Common myeloid progenitor, CD34-positive (primary cell): Measurements from ENCODE around the gene RERE.

Experiments used
- CTCF ChIA-PET: fragments of 350-600 bp; sonication (Branson Sonifier 250); formaldehyde crosslinking; loops from one replicate; lab custom pipeline; 2021; ENCODE audit warnings: antibody characterized with exemption; lab: Charles Lee
- POLR2A ChIA-PET: fragments of 350-600 bp; sonication (Branson Sonifier 250); formaldehyde crosslinking; loops from one replicate; lab custom pipeline; 2021; ENCODE audit warnings: antibody characterized with exemption; lab: Charles Lee
- DNase-seq, 3 donors: peaks; one replicate each; pipeline versions ENCODE4 v3.0.0 to v3.0.0-alpha.2; 2013
- H3K27ac ChIP-seq, 2 experiments: 1 replicate in 1 of 2; 2 replicates in 1 of 2; pipeline ENCODE4 v1.7.0; 2013; ENCODE audit warnings: inconsistent platforms in 2 of 2, low read length in 2 of 2, mild to moderate bottlenecking in 2 of 2, low read depth in 1 of 2, moderate library complexity in 1 of 2; ENCODE audit not compliant: severe bottlenecking in 2 of 2, insufficient read depth in 1 of 2, poor library complexity in 1 of 2
- H3K27me3 ChIP-seq, 5 experiments: replicated peaks in 2 of 5; 1 replicate in 3 of 5; 2 replicates in 2 of 5; pipeline versions ENCODE4 v1.6.1 to v1.7.0; 2013; ENCODE audit warnings: low read length in 4 of 5, mild to moderate bottlenecking in 2 of 5, moderate library complexity in 2 of 5, inconsistent platforms in 1 of 5; ENCODE audit not compliant: insufficient read depth in 5 of 5, control insufficient read depth in 4 of 5
- H3K36me3 ChIP-seq, 4 experiments: 1 replicate in 2 of 4; 2 replicates in 2 of 4; pipeline versions ENCODE4 v1.6.1 to v1.7.0; 2013; ENCODE audit warnings: low read length in 3 of 4, control low read depth in 1 of 4, mild to moderate bottlenecking in 1 of 4; ENCODE audit not compliant: control insufficient read depth in 4 of 4, insufficient read depth in 4 of 4
- H3K4me1 ChIP-seq, 4 experiments: 1 replicate in 3 of 4; 2 replicates in 1 of 4; pipeline versions ENCODE4 v1.6.1 to v1.7.1; 2013; ENCODE audit warnings: low read length in 3 of 4, mild to moderate bottlenecking in 3 of 4, control low read depth in 1 of 4, inconsistent platforms in 1 of 4, moderate library complexity in 1 of 4; ENCODE audit not compliant: control insufficient read depth in 4 of 4, insufficient read depth in 4 of 4; ENCODE audit errors: control extremely low read depth in 1 of 4
- H3K4me3 ChIP-seq, 7 experiments: 1 replicate in 4 of 7; 2 replicates in 3 of 7; pipeline versions ENCODE4 v1.5.1 to v1.7.0; 2013; ENCODE audit warnings: mild to moderate bottlenecking in 7 of 7, low read length in 6 of 7, moderate library complexity in 6 of 7, inconsistent platforms in 2 of 7, low read depth in 2 of 7, control low read depth in 1 of 7; ENCODE audit not compliant: insufficient read depth in 4 of 7, control insufficient read depth in 1 of 7; ENCODE audit errors: extremely low read depth in 1 of 7
- H3K9me3 ChIP-seq, 5 experiments: 1 replicate in 4 of 5; 2 replicates in 1 of 5; pipeline versions ENCODE4 v1.6.1 to v1.7.1; 2013; ENCODE audit warnings: low read length in 4 of 5, mild to moderate bottlenecking in 2 of 5, inconsistent platforms in 1 of 5, low read depth in 1 of 5, moderate library complexity in 1 of 5; ENCODE audit not compliant: control insufficient read depth in 4 of 5, insufficient read depth in 2 of 5; ENCODE audit errors: control extremely low read depth in 1 of 5
- WGBS: methylation state at CpG from one replicate; pipeline ENCODE4 v1.1.5; 2013; ENCODE audit not compliant: insufficient coverage; 5-methylcytosine and 5-hydroxymethylcytosine counted together

RERE gene

DNA sequence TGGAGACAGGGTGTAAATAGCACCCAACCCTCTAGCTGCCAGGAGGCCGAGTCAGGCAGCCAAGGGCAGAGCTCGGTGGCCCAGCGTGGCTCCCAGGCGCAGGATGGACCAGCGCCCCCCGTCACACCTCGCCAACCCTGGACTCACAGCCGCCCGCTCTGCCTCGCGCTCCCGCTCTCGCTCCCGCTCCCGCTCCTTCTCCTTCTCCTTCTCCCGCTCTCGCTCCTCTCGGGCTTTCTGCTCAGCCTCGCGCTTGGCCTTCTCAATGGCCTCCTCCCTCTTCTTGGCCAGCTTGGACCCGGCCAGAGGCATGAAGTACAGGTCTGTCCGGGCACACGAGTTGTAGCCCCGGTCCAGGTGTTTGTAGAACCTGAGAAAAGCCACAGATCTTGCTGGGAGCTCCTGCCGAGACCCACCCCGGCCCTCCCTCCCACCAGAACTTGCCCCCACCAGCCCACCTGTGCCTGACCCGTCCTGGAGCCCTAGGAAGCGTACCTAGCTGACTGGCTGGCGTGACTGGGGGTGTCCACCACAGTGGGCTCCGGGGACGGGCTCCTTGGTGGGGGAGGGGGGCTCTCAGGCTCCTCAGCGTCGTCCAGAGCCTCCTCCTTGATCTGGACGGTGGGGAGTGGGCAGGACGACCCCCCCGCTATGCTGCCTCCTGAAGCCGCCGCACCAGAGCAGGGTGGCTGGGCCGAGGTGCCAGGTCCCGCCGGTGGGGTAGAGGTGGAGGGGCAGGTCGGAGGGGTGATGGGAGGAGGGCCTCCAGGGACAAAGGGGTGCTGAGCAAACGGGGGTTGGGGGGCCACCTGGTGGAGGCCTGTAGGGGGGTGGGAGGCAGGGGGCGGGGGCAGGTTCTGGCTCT, 457.6 kb downstream of the RERE start:
- no peak for DNase-seq
- ChIA-PET POLR2A (no interaction called here), CTCF (interaction anchor here (0.6 to 2.0 kb wide), 2 partner anchors 13 to 280 kb away, joined by 4 to 5 read pairs; no protein-coding TSS in a partner anchor)
- no peaks in the 10 kb centered on the region for H3K9me3 ChIP-seq
- WGBS, result 95% methylated on average over 31 of the region's 44 CpGs
- peaks cover 16 to 97% (median 71%) of the 10 kb centered on the region in 4 experiments for H3K36me3 ChIP-seq
- H3K27me3 ChIP-seq, result no peaks in the 10 kb centered on the region
- no peaks in the 10 kb centered on the region for H3K4me1 ChIP-seq
- H3K4me3 ChIP-seq, result no peak overlapping the region
- H3K27ac ChIP-seq, result no peak overlapping the region

DNA sequence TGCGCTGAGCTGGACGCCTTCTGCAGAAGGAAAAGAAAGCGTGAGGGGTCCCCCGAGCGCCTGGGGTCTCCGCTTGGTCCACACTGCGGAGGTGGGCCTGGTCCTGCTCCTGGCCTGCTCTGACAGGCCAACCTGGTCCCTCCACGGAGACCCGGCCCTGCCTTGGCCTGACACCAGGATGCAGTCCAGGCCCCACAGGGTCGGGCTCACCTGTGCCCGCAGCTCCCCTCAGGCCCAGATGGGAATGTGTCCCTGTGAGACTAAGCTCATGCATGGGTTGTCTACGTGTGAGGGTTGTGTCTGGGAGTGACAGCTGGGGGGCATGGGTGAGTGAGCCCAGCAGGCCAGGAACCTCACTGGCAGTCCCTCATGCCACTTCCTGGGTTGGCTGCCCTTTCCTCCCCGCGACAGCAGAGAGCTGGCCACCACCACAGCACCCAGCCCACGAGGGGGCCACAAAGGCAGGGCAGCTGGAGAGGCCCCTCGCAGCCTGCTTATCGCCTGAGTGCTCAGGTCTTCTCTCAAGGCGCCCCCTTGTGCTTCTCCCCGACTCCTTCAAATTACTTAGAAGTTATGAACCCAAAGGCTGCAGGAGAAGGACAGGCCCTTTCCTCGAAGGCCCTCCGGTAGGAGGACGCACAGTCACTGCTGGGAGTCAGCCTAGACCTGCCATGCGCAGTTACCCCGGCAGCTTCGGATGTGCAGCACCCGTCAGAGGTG, 458.4 kb downstream of the RERE start:
- peaks cover 16 to 96% (median 72%) of the 10 kb centered on the region in 4 experiments for H3K36me3 ChIP-seq
- no peaks in the 10 kb centered on the region for H3K4me1 ChIP-seq
- ChIA-PET POLR2A (no interaction called here), CTCF (interaction anchor here (1.4 to 2.0 kb wide), 2 partner anchors 9 to 12 kb away, joined by 4 to 7 read pairs; no protein-coding TSS in a partner anchor)
- no peak overlapping the region for H3K27ac ChIP-seq
- H3K4me3 ChIP-seq, result no peak overlapping the region
- WGBS, result 97% methylated on average over 22 of the region's 26 CpGs
- no peaks in the 10 kb centered on the region for H3K27me3 ChIP-seq
- DNase-seq, result no peak
- no peaks in the 10 kb centered on the region for H3K9me3 ChIP-seq

DNA sequence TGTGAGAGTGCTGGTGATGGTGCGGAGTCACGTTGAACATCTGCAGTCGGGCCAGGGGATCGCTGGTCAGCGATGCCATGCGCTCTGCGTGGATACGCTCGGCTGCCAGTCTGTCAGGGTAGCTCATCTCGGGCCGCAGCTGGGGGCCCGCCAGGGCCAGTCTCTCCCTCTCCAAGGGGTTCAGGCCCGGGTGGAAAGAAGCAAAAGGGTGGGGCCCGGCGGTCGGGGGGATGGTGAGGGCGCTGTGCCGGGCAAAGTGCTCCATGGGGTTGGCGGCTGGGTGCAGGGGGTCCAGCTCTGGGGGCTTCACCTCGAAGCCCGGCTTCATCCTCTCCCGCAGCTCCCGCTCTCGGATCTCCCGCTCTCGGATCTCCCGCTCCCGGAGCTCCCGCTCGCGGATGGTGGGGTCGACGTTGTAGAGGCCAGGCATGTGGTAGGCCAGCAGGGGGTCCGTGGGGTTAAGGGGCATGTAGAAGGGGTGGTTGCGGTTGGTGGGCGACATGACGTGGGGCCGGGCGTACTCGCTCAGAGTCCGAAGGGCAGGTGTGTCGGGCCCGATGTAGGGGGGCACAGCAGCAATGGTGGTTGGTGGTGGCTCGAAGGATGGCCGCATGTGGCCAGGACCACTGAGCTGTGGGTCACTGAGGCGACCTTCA, 459.1 kb downstream of the RERE start:
- CTCF ChIA-PET, result interaction anchor here (1.4 to 2.0 kb wide), 2 partner anchors 8 to 12 kb away, joined by 4 to 7 read pairs; no protein-coding TSS in a partner anchor
- H3K36me3 ChIP-seq, result peaks cover 16 to 96% (median 77%) of the 10 kb centered on the region in 4 experiments
- H3K27ac ChIP-seq, result no peak overlapping the region

DNA sequence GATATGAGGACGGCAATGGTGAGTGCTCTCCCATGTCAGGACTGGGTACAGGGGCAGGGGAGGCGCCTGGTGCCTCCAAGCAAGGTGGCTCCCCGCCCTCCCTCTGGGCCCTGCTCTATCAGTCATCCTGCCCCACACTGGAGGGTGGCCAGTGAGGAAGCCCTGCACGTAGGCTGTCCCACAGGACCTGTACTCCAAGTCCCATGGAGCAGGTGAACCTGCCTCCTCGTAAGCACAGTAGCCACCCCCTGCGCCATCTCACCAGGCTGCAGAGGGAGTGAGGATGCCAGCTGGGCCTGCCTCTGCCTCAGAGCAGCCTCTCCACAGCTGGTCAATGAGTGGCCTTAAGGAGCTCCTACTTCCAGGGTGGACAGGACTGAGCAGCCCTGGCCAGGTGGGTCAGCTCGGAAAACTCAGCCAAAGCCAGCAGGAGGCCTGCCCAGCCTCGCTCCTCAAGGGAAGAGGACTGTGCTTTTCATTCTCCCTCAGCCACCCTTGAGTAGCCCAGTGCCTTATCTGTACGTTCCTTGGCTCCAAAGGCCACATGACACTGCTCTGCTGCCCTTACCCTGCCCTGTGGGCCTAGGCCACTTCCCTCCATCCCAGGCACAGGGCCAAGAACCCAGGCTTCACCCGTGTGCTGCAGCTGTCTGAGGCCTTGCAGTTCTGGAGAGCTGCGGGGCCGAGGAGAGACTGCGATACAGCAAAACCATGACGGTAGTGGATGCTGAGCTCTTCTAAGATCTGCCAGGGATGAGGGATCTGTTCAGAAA, 459.9 kb downstream of the RERE start:
- CTCF ChIA-PET, result interaction anchor here (1.1 to 2.0 kb wide), 3 partner anchors 7 to 339 kb away, joined by 3 to 7 read pairs (median 4); no protein-coding TSS in a partner anchor
- no peak overlapping the region for H3K4me3 ChIP-seq
- no peaks in the 10 kb centered on the region for H3K9me3 ChIP-seq
- H3K27me3 ChIP-seq, result no peaks in the 10 kb centered on the region
- POLR2A ChIA-PET, result no interaction called here
- DNase-seq, result no peak
- peaks cover 18 to 95% (median 77%) of the 10 kb centered on the region in 4 experiments for H3K36me3 ChIP-seq
- no peak overlapping the region for H3K27ac ChIP-seq
- H3K4me1 ChIP-seq, result no peaks in the 10 kb centered on the region
- WGBS, result 90% methylated on average over 13 of the region's 14 CpGs

More for the DNA sequence above, 459.1 kb downstream of the RERE start:
- Histone ChIP-seq H3K4me1 (no peaks in the 10 kb centered on the region), H3K9me3 (no peaks in the 10 kb centered on the region), H3K4me3 (no peak overlapping the region), H3K27me3 (no peaks in the 10 kb centered on the region)
- WGBS, result 95% methylated on average over 39 of the region's 46 CpGs
- POLR2A ChIA-PET, result no interaction called here
- DNase-seq, result no peak

DNA sequence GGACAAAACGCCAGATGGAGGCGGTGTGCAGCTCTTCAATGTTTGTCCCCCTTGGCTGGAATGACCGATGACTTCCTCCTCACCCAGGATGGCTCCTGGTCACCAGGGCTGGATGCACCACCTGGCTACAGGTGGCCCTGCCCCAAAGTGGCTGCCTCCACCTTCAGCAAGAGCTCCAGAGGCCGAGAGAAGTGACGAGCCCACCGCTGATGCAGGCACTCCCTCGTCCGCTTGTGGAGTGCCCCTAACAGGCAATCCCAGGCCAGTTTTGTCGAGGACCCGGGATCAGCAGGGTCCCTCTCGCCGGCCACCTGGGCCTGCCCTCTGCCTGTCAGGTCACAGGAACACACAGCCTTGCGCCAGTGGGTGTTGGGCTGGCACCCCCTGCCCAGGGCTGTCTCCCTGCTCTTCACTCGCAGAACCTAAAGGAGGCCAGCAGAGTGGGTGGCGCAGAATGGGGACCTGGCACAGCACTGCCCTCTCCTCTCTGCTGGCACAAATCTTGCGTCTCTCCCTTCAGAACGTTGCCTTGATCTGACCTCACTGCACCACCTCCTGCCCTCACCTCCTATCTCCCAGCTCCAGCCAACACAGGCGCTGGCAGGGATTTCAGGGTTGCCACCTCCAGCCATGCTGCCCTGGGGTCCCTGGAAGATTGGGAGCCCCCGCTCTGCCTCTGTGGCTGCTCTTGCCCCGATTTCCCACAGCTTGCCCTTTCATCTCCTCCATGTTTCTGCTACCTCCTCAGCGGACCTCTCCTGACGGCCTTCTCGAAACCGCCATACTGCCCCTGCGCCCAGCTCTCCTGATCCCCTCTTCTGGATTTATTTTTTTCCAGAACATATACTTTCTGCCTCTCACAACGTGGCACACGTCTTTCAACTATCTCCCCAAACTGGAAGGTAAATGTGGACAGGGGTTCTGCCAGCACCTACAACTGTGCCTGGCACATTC, 460.9 kb downstream of the RERE start:
- Histone ChIP-seq H3K4me3 (no peak overlapping the region), H3K27ac (no peak overlapping the region), H3K27me3 (no peaks in the 10 kb centered on the region), H3K36me3 (peaks cover 11 to 91% (median 71%) of the 10 kb centered on the region in 4 experiments), H3K9me3 (no peaks in the 10 kb centered on the region), H3K4me1 (no peaks in the 10 kb centered on the region)
- POLR2A ChIA-PET, result no interaction called here
- DNase-seq, result no peak
- 97% methylated on average over 25 of the region's 27 CpGs for WGBS
- CTCF ChIA-PET, result interaction anchor here (1.1 kb wide), 1 partner anchor 338 kb away, joined by 3 read pairs; no protein-coding TSS in a partner anchor
